ENCODE data around the gene ABCC8. TPM values are rescaled to one million over a fixed set of nuclear protein-coding genes. Genes with fewer than 3 reads are reported as not detected.

Gene ABCC8
- total and polyA plus RNA-seq, 10 of the 15 experiments (the other 5 are each of a cell fraction or from before 2014, with no cell fraction given) = not detected

GRCh38 chr11:17389211-17389956, 87.3 kb downstream of the ABCC8 start (continued):
- TF ChIP-seq CUX1 (IDR thresholded peaks at IDR 0.05; ENCODE audit: insufficient replicate concordance, low read depth, low read length) (no peak), BHLHE40 (IDR thresholded peaks at IDR 0.05; ENCODE audit: borderline replicate concordance in 1 of 2, low read depth in 2 of 2, low read length in 1 of 2) (peak in 1 of 2 experiments; percentile 54; a peak in 1 of 4 replicates), NKRF (conservative IDR thresholded peaks at IDR 0.05) (no peak), YBX1 (IDR thresholded peaks at IDR 0.05) (no peak), TCF7 (IDR thresholded peaks at IDR 0.05; ENCODE audit: borderline replicate concordance) (no peak), POU2F2 (IDR thresholded peaks at IDR 0.05; ENCODE audit: borderline replicate concordance, low read depth, low read length) (no peak), IRF5 (IDR thresholded peaks at IDR 0.05; ENCODE audit: borderline replicate concordance) (no peak), CREB1 (IDR thresholded peaks at IDR 0.05; ENCODE audit: low read depth) (no peak), IKZF1 (conservative IDR thresholded peaks at IDR 0.05) (peak; percentile 29; the same call in 1 of the 2 replicates), EGR1 (IDR thresholded peaks at IDR 0.05; ENCODE audit: borderline replicate concordance in 1 of 2, low read depth in 2 of 2, low read length in 2 of 2) (no peak), PBX3 (IDR thresholded peaks at IDR 0.05; ENCODE audit: insufficient replicate concordance, low read depth, low read length) (no peak), TAF1 (IDR thresholded peaks at IDR 0.05; ENCODE audit: borderline replicate concordance, low read depth, low read length) (no peak), ZNF384 (IDR thresholded peaks at IDR 0.05; ENCODE audit: borderline replicate concordance, low read depth, low read length) (peak; percentile 42; the same call in 1 of the 2 replicates), ZNF24 (IDR thresholded peaks at IDR 0.05) (no peak), EP300 (IDR thresholded peaks at IDR 0.05; ENCODE audit: borderline replicate concordance in 1 of 2, control insufficient read depth in 1 of 2, low read depth in 2 of 2, low read length in 2 of 2) (no peak), FOS (IDR thresholded peaks at IDR 0.05; ENCODE audit: borderline replicate concordance, extremely low read depth, insufficient read length) (no peak), NBN (IDR thresholded peaks at IDR 0.05) (no peak), LARP7 (IDR thresholded peaks at IDR 0.05) (no peak)
